ENCODE measurements around the gene PTH. TPM values are rescaled to one million over a fixed set of nuclear protein-coding genes. Genes with fewer than 3 reads are reported as not detected.

Gene PTH
- total and polyA plus RNA-seq, 9 of the 15 experiments (the other 6 are each of a cell fraction or from before 2014, with no cell fraction given) = not detected

GRCh38 chr11:13462901-13463778 is 32.7 kb downstream of the PTH start, which contains the start of gene BTBD10 (continued):
- TF ChIP-seq, protein P1, sequence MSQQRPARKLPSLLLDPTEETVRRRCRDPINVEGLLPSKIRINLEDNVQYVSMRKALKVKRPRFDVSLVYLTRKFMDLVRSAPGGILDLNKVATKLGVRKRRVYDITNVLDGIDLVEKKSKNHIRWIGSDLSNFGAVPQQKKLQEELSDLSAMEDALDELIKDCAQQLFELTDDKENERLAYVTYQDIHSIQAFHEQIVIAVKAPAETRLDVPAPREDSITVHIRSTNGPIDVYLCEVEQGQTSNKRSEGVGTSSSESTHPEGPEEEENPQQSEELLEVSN (IDR thresholded peaks at IDR 0.05; ENCODE audit: borderline replicate concordance in 1 of 2, extremely low read depth in 1 of 2, insufficient read depth in 1 of 2, insufficient read length in 1 of 2, low read depth in 1 of 2, low read length in 1 of 2, poor library complexity in 1 of 2, severe bottlenecking in 1 of 2) = peak; percentile 86 to 89
- TF ChIP-seq KDM5B (IDR thresholded peaks at IDR 0.05; ENCODE audit: insufficient replicate concordance, low read depth, low read length) = peak; percentile 90

- ATAC-seq (peak; percentile 80), FAIRE-seq (peak; percentile 55), DNase-seq (ENCODE audit: extremely low read depth in 1 of 4, low spot score in 3 of 4) (peak; percentile 51 to 74 (median 56))
- no peaks in the 10 kb centered on the region for H3K9me1 ChIP-seq (ENCODE audit: control insufficient read depth, insufficient read depth, low read length)
- CTCF ChIA-PET (ENCODE audit: low intra/inter-chr PET ratio) = interaction anchor here (0.5 kb wide), 1 partner anchor 1328 kb away, joined by 4 read pairs; no protein-coding TSS in a partner anchor
- BruUV-seq (replicated peaks) = no TSS peak
- H3K9me3 ChIP-seq (replicated peaks; ENCODE audit: control insufficient read depth, insufficient read depth, low read depth, low read length) = no peaks in the 10 kb centered on the region
- 1% methylated on average over 16 of the region's 18 CpGs for WGBS (ENCODE audit: insufficient coverage, low coverage, missing lambda C conversion rate)
- H2AFZ ChIP-seq (ENCODE audit: low read depth, low read length) = peak overlapping the region; percentile 90
- peak overlapping the region; percentile 95 for H3K4me2 ChIP-seq (ENCODE audit: insufficient read depth, low read length)
- POLR2A ChIA-PET = interaction anchor here (0.5 to 1.9 kb wide), 4 partner anchors 12 to 178 kb away, joined by 3 to 9 read pairs (median 4); no protein-coding TSS in a partner anchor
- in situ Hi-C loops (cut with MboI) = no loop called here
- intact Hi-C loops (cut with micrococcal nuclease) = loop anchor here (10.0 kb wide), 3 partner anchors 108 to 232 kb away; partner anchors contain the start of gene FAR1
- H3K27ac ChIP-seq (ENCODE audit: extremely low read depth, low read depth, low read length) = peak overlapping the region; percentile 79
- no peaks in the 10 kb centered on the region for H4K20me1 ChIP-seq (replicated peaks; ENCODE audit: control insufficient read depth, insufficient read depth, low read length)
- peak overlapping the region; percentile 91 for H3K4me3 ChIP-seq
- H3K79me2 ChIP-seq (ENCODE audit: control insufficient read depth, insufficient read depth, low read length) = peaks cover 19% of the 10 kb centered on the region
- H3K4me1 ChIP-seq (replicated peaks in 1 of 2; ENCODE audit: control insufficient read depth in 2 of 2, insufficient read depth in 2 of 2, low read length in 2 of 2) = peaks cover 8 to 14% of the 10 kb centered on the region in 2 experiments
- H3K9ac ChIP-seq (ENCODE audit: insufficient read depth in 1 of 2, low read depth in 2 of 2, low read length in 2 of 2) = peak overlapping the region; percentile 84 to 87
- H3K27me3 ChIP-seq (ENCODE audit: control insufficient read depth in 2 of 2, insufficient read depth in 2 of 2, low read length in 2 of 2) = no peaks in the 10 kb centered on the region
- H3K36me3 ChIP-seq (ENCODE audit: control insufficient read depth, insufficient read depth, low read length) = no peaks in the 10 kb centered on the region
- TF ChIP-seq RFX5 (IDR thresholded peaks at IDR 0.05; ENCODE audit: low read depth, low read length) = no peak
- no peak for TF ChIP-seq ZNF133 (CRISPR knock-in tag; IDR thresholded peaks at IDR 0.05)
- peak; percentile 52; the same call in 1 of the 2 replicates for TF ChIP-seq ATF3 (IDR thresholded peaks at IDR 0.05)
- no peak for TF ChIP-seq ATF3 (CRISPR knock-in tag; conservative IDR thresholded peaks at IDR 0.05)
- TF ChIP-seq SMARCA4 (IDR thresholded peaks at IDR 0.05) = no peak
- TF ChIP-seq HDAC2 (IDR thresholded peaks at IDR 0.05) = peak; percentile 56; the same call in 1 of the 2 replicates
- 0 out of 2 replicates have a peak, but pooled peaks have one; percentile 40 for TF ChIP-seq KLF13 (tag; IDR thresholded peaks at IDR 0.05; ENCODE audit: borderline replicate concordance, low read depth)
- peak in 1 of 2 experiments; percentile 42; a peak in 2 of 4 replicates for TF ChIP-seq HDAC1 (IDR thresholded peaks at IDR 0.05)
- TF ChIP-seq MCM3 (IDR thresholded peaks at IDR 0.05) = no peak
- TF ChIP-seq SIN3A (IDR thresholded peaks at IDR 0.05; ENCODE audit: borderline replicate concordance in 2 of 2, control insufficient read depth in 1 of 2, low read depth in 2 of 2, low read length in 2 of 2) = 0 out of 4 replicates have a peak, but pooled peaks of 1 of the 2 experiments have one; percentile 29
- TF ChIP-seq ZNF23 (CRISPR knock-in tag; IDR thresholded peaks at IDR 0.05) = no peak
- TF ChIP-seq MTA1 (IDR thresholded peaks at IDR 0.05; ENCODE audit: borderline replicate concordance) = peak; percentile 37; the same call in 1 of the 2 replicates
- peak; percentile 41; the same call in 1 of the 2 replicates for TF ChIP-seq CXXC5 (CRISPR knock-in tag; IDR thresholded peaks at IDR 0.05)
These were observed 33.4 kb downstream of the PTH start for GRCh38 chr11:13462311-13462900.

All from K562 (cell line).